Astrocyte (in vitro differentiated cells and primary cell): ENCODE measurements around the gene ZSWIM3.
"Not testable (repeated sequence)": the region's sequence is repeated elsewhere in the genome, so short reads cannot be mapped to it uniquely, and the experiment has no call there.

ENCODE experiments used
- CTCF ChIP-seq: IDR thresholded peaks from 2 replicates; pipeline ENCODE4 v1.5.1; 2011; ENCODE audit warnings: low read depth, mild to moderate bottlenecking, inconsistent platforms, low read length, moderate library complexity; ENCODE audit not compliant: insufficient read depth
- EZH2 ChIP-seq: IDR thresholded peaks from 2 replicates; pipeline ENCODE4 v1.6.1; 2012; ENCODE audit warnings: mild to moderate bottlenecking, low read length, inconsistent platforms; ENCODE audit not compliant: insufficient read depth

GRCh38 chr20:45829673-45830106, 27.7 kb upstream of the ZSWIM3 start:
- not testable (repeated sequence) for TF ChIP-seq CTCF, EZH2
